CD4-positive, alpha-beta T cell treated with Interleukin-6 at 100 ng/mL for 8 hours (primary cell): ENCODE results near the gene TOP2A.

Experiments
- DNase-seq: peaks from one replicate; pipeline ENCODE4 v3.0.0-alpha.2; 2020; ENCODE audit warnings: mixed read lengths, low spot score

TOP2A gene

DNA sequence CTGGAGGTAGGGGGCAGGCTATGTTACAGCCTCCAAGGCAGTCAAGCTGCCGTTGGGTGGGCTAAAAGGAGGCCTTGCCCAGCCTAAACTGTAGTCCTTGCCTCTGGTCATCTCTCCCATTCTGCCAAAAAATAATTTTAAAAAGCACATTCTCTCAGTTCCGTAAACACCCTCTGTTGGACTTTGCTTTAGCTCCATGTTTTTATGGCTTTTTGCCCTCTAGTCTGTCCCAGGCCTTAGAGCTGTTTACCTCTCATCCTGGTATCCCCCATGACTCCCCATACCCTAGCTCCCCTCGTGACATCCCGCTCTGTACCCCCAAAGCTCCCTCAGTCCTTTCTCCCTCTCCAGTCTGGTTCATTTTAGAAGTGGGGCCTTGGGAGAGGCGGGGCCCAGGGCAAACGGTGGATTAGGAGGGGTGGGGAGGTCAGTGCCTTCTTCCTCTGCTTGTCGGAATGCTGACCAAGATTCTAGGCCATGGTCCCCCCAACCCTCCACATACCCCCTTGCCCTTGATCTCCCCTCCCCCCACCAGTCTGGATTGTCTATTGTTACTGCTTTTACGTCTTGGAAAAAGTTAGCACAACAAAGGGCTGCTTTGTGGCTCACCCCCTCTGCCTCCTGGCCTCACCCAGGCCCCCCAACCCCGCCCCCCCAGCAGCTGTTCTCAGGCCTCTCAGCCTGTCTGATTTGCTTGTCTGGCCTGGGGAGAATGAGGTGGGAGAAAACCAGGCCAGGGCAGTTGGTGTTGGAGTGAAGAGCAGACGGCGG lies 71.5 kb downstream of the TOP2A start:
- DNase-seq, result no peak

DNA sequence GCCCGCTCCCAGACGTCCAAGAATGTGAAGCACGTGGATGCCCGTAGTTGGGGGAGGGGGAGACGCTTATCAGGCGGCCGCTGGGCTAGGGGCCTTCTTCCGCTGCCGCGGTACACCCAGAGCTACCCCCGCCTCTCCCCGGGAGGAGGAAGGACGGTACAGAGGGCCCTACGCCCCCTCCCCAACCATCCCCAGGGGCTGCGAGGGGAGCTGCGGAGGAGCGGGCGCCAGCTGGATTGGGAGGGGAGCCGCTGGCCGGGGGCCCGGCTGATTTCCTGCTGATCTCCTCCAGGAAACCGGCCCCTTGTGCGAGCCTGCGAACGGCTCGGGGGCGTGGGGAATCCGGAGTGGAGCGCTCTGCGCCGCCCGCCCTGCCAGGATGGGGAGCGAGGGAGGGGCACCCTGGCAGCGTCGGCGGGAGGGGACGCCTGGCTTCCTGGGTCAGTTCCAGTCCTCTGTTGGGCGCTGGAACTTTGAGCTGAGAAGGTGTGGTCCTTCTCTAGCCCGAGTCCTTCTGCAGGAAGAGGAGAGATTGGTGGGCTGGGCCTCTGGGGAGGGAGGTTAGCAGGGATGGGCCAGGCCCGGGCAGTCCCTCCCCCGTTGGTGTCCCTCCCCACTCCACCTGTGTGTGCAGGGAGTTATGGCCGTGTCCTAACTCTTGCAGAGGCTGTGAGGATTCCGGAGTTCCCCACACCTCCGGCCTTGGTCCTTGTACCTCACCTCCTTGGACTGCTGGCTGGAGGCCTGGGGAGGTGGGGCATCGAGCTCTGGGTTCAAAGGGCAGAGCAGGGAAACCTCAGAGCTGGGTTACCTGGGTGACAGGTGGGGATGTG lies 72.3 kb downstream of the TOP2A start:
- no peak for DNase-seq

DNA sequence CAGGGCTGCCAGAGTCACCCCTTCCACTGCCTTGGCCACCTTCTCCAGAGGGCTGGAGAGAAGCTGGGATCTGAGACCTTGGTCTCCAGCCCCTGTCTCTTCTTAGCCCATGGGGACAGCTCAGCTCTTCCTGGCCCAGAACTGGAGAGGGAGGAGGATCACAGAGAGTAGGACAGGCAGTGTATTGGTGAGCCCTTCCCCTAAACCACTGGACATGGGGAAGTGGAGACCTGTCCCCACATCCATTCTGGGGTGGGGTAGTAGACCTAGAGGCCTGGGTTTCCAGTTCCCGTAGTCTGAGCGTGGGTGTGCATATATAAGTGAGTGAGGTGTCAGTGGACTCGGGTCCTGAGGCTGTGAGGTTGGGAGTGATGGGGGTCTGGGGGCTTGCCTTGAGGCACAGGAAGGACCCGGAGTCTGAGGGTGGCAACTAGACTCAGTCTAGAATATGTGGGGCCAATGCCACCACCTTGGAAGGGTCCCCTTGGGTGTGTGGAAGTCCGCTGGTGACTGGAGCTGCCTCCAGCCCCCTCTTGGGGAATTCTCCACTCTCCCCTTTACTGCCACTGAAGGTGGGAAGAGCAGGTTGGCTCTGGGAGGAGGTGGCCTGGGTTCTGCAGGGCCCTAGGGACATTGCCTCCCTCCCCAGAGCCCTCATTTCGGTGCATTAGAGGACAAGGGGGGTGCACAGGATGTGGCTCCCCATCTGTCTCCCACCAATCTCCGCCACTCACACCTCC lies 73.1 kb downstream of the TOP2A start:
- DNase-seq, result no peak

- no peak for DNase-seq
These were observed 74.2 kb downstream of the TOP2A start for GRCh38 chr17:40343219-40344119.

- no peak for DNase-seq
These were observed 75.0 kb downstream of the TOP2A start for GRCh38 chr17:40342504-40343218.

- no peak for DNase-seq
These were observed 75.7 kb downstream of the TOP2A start for GRCh38 chr17:40341808-40342503.

DNA sequence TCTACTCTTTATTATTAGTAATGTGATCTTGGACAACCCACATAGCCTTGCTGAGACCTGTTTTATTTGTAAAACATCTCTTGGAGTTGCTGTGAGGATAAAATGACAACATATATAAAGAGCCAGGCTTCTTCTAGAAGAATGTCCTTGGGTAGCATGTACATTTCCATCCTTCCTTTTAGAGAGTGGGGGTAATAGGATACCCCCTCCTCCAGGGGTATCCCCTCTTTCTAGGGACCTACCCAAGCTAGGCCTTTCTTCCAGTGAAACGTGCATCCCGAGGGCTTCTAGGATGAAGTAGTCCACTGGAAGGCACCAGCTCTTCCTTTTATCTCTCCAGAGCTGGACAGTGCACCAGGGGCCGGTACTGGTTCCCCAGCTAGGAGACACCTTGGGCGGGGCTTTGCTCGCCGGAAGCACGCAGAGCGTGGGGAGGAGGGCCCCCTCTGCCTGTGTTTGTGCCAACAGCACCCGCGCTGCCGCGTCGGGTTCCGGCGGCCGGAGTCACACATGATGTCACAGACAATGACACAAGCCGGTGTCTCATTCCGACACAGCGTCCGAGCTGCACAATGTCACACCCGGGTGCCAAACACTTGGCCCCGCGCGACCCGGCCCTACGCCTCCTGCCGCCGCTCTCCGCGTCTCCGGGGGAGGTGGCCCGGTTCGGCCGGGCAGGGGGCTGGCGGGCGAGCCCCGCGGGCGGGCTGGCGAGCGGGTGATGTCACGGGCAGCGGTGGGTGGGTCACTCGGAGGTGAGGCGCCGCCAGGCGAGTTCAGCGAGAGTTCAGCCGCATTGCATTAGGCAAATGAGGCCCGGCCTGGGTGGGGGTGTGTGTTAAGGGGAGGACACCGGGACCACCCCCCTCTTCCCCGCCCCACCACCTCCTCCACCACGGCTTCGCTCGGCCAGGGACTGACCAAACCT lies 76.6 kb downstream of the TOP2A start:
- peak; percentile 84 for DNase-seq

DNA sequence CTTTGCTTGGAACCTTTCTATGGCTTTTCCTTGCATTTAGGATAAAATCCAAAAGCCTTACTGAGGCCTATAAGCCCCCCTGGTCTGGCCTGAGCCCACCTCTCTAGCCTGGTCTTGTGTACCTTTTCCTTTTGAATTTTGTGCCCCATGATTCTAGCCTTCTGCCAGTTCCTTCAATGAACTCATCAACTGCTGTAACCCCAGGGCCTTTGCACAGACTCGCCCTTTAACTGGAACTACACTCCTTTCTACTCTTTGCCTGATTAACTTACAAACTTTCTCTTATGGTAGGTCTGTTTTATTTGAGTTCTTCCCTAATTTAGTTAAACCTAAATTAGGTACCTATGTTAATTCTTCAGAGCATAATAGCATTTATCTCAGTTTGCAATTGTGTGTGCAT lies 77.4 kb downstream of the TOP2A start:
- DNase-seq, result no peak

DNA sequence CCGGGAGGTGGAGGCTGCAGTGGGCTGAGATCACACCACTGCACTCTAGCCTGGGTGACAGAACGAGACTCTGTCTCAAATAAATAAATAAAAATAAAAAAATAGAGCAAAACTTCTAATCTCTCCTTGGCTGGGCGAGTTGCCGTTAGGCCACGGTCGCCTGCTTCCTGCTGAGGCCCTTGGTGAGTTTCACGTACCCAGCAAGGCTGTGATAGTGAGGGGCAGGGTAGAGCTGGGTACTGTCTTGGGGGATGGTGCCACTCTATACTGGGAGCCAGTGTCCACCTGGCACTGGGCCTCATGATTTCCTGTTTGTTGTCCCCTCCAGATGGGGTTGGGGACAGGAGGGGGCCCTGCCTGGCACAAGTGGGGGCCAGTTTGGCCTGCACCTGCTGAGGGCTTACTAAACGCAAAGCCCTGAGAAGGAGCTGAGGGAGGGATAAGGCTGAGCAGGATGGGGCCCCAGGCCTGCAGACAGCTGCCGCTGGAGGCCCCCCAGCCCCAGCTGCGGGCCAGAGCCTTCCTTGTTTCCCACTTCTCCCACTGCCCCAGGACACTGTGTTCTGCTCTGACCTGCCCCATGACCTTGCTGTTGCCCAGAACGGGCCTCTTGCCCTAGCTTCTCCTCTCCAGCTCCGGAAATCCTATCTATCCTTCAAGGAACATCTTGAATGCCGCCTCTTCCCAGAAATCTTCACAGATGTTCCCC lies 78.6 kb downstream of the TOP2A start:
- no peak for DNase-seq
